Right ventricle myocardium inferior (tissue), 1 donor: Measurements from ENCODE around the gene AK4. TPM values are rescaled to one million over a fixed set of nuclear protein-coding genes. Genes with fewer than 3 reads are reported as not detected.
"Not testable (repeated sequence)": the region's sequence is repeated elsewhere in the genome, so short reads cannot be mapped to it uniquely, and the experiment has no call there.

Experiments used
- ATAC-seq: fragments of 200-7000 bp; cut with Tn5 transposase; one replicate; pipeline ENCODE4 v1.9.1; 2020; ENCODE audit warnings: mild to moderate bottlenecking, moderate library complexity
- DNase-seq: peaks from one replicate; pipeline ENCODE4 v3.0.0; 2021; ENCODE audit errors: missing footprints
- intact Hi-C: fragments of 100-400 bp; cut with DNase I; formaldehyde crosslinking; loops from one replicate; pipeline ENCODE4 v1.11.0; 2022
- total RNA-seq: library from RNA; stranded (reverse); fragmentation: NEBNext Ultra II Directional; extraction: Animal tissue kit (Norgen Biotek cat#: 25700); gene quantifications from one replicate; pipeline ENCODE4 v1.2.1, GENCODE V29; 2021
- donor health status: DM: no; HTN: yes; CAD: no; lungs with severe emphysema.

The AK4 gene
- total RNA-seq, 1 donor from 2014 or later: 153 TPM

- DNase-seq (no peak), ATAC-seq (no peak)
- intact Hi-C loops: no loop called here
Measured at GRCh38 chr1:65230731-65231481, 82.9 kb downstream of the AK4 start.

- intact Hi-C loops: no loop called here
- no peak for DNase-seq
Measured at GRCh38 chr1:65231718-65232330, 83.8 kb downstream of the AK4 start.

GRCh38 chr1:65232461-65232990 lies 84.5 kb downstream of the AK4 start:
- intact Hi-C loops: no loop called here
- ATAC-seq (peak; percentile 16), DNase-seq (no peak)

More at GRCh38 chr1:65231718-65232330, 83.8 kb downstream of the AK4 start:
- ATAC-seq: no peak

GRCh38 chr1:65233782-65234181 lies 85.8 kb downstream of the AK4 start:
- intact Hi-C loops: no loop called here
- DNase-seq: no peak
- no peak for ATAC-seq

GRCh38 chr1:65235867-65236805 lies 88.1 kb downstream of the AK4 start:
- no peak for ATAC-seq
- intact Hi-C loops: loop anchor here (1.0 kb wide), 1 partner anchor 451 kb away; no protein-coding TSS in a partner anchor
- no peak for DNase-seq

- ATAC-seq, intact Hi-C loops, DNase-seq: not testable (repeated sequence)
Measured at GRCh38 chr1:65237088-65237487, 89.1 kb downstream of the AK4 start.

GRCh38 chr1:65237503-65237902 lies 89.5 kb downstream of the AK4 start:
- DNase-seq: no peak
- intact Hi-C loops: no loop called here
- no peak for ATAC-seq

GRCh38 chr1:65238010-65238409 lies 90.0 kb downstream of the AK4 start:
- intact Hi-C loops: no loop called here
- no peak for DNase-seq
- no peak for ATAC-seq

GRCh38 chr1:65243491-65243890 lies 95.5 kb downstream of the AK4 start:
- ATAC-seq: no peak
- DNase-seq: no peak
- intact Hi-C loops: no loop called here

- no peak for DNase-seq
- intact Hi-C loops: no loop called here
- ATAC-seq: no peak
Measured at GRCh38 chr1:65245295-65245694, 97.3 kb downstream of the AK4 start.

- DNase-seq (no peak), ATAC-seq (peak; percentile 57)
- intact Hi-C loops: no loop called here
Measured at GRCh38 chr1:65247419-65248359, 99.7 kb downstream of the AK4 start.

- ATAC-seq: no peak
- no peak for DNase-seq
- intact Hi-C loops: no loop called here
Measured at GRCh38 chr1:65250826-65251225, 102.8 kb downstream of the AK4 start.

- intact Hi-C loops: no loop called here
- DNase-seq (no peak), ATAC-seq (no peak)
Measured at GRCh38 chr1:65253800-65254319, 105.9 kb downstream of the AK4 start.

- DNase-seq (peak; percentile 90), ATAC-seq (peak; percentile 95)
- intact Hi-C loops: no loop called here
Measured at GRCh38 chr1:65254320-65255034, 106.5 kb downstream of the AK4 start.

GRCh38 chr1:65255035-65255655 lies 107.1 kb downstream of the AK4 start:
- intact Hi-C loops: no loop called here
- no peak for DNase-seq
- peak; percentile 18 for ATAC-seq

- ATAC-seq (no peak), DNase-seq (no peak)
- intact Hi-C loops: no loop called here
Measured at GRCh38 chr1:65255656-65256050, 107.7 kb downstream of the AK4 start.
